Caco-2 (cell line): ENCODE data around the gene LTN1. TPM values are rescaled to one million over a fixed set of nuclear protein-coding genes. Genes with fewer than 3 reads are reported as not detected.

Source experiments
- BruUV-seq: library from RNA; stranded (reverse); fragments of 400-500 nt; replicated peaks from 2 replicates; lab custom pipeline; 2021; lab: Mats Ljungman, UMichigan
- CTCF ChIA-PET: fragments of 300-600 bp; sonication (Branson Sonifier 250); formaldehyde crosslinking; loops from one replicate; lab custom pipeline; 2022; ENCODE audit warnings: antibody characterized with exemption; lab: Charles Lee
- POLR2A ChIA-PET: fragments of 300-600 bp; sonication (Branson Sonifier 250); formaldehyde crosslinking; loops from one replicate; lab custom pipeline; 2022; ENCODE audit warnings: antibody characterized with exemption; lab: Charles Lee
- DNase-seq, 2 experiments: peaks; one replicate each; pipeline versions ENCODE4 v3.0.0 to v3.0.0-alpha.2; 2020 to 2022
- H3K27me3 ChIP-seq: replicated peaks from 2 replicates; pipeline ENCODE4 v1.6.0; 2011; ENCODE audit warnings: low read length; ENCODE audit not compliant: control insufficient read depth, insufficient read depth
- H3K36me3 ChIP-seq: 2 replicates; pipeline ENCODE4 v1.5.1; 2011; ENCODE audit warnings: low read length; ENCODE audit not compliant: control insufficient read depth, insufficient read depth
- H3K4me1 ChIP-seq: fragments of 250-450 bp; sonication (Bioruptor Pico); 2 replicates; pipeline ENCODE4 v1.5.1; 2020; ENCODE audit warnings: mild to moderate bottlenecking
- H3K4me3 ChIP-seq: 2 replicates; pipeline ENCODE4 v1.5.1; 2011; ENCODE audit warnings: low read depth, mild to moderate bottlenecking, control low read depth, low read length
- H3K9me3 ChIP-seq: fragments of 250-450 bp; sonication (Bioruptor Pico); 2 replicates; pipeline ENCODE4 v1.5.1; 2020; ENCODE audit warnings: mild to moderate bottlenecking, moderate library complexity
- H3K27ac Mint-ChIP-seq: one replicate; pipeline ENCODE4 v1.8.0; 2022; ENCODE audit warnings: mixed read lengths; ENCODE audit not compliant: unreplicated experiment
- H3K27me3 Mint-ChIP-seq: one replicate; pipeline ENCODE4 v1.8.0; 2022; ENCODE audit warnings: mixed read lengths; ENCODE audit not compliant: insufficient read depth, unreplicated experiment
- H3K36me3 Mint-ChIP-seq: one replicate; pipeline ENCODE4 v1.8.0; 2022; ENCODE audit warnings: mild to moderate bottlenecking, mixed read lengths; ENCODE audit not compliant: insufficient read depth, unreplicated experiment
- H3K4me1 Mint-ChIP-seq: one replicate; pipeline ENCODE4 v1.8.0; 2022; ENCODE audit warnings: low read depth, mixed read lengths; ENCODE audit not compliant: unreplicated experiment
- H3K4me3 Mint-ChIP-seq: one replicate; pipeline ENCODE4 v1.8.0; 2022; ENCODE audit warnings: mild to moderate bottlenecking, moderate library complexity, mixed read lengths; ENCODE audit not compliant: unreplicated experiment
- H3K9me3 Mint-ChIP-seq: one replicate; pipeline ENCODE4 v1.8.0; 2022; ENCODE audit warnings: mixed read lengths; ENCODE audit not compliant: unreplicated experiment
- intact Hi-C: fragments of 100-400 bp; cut with micrococcal nuclease; formaldehyde crosslinking; loops from one replicate; pipeline ENCODE4 v1.10.0; 2022; ENCODE audit not compliant: unreplicated experiment
- total RNA-seq: library from RNA; stranded (reverse); gene quantifications from 2 replicates; pipeline ENCODE4 v1.2.3, GENCODE V29; 2022
- TF ChIP-seq, protein P1 (sequence below), 2 experiments: fragments of 200-600 bp in 1 of 2; IDR thresholded peaks; 1 replicate in 1 of 2; 2 replicates in 1 of 2; pipeline versions ENCODE4 v1.5.1 to v1.8.0; 2011 to 2022; ENCODE audit warnings: antibody characterized with exemption in 1 of 2, control low read depth in 1 of 2, inconsistent platforms in 1 of 2, low read depth in 1 of 2, low read length in 1 of 2, mild to moderate bottlenecking in 1 of 2, moderate library complexity in 1 of 2; ENCODE audit not compliant: insufficient read depth in 1 of 2, severe bottlenecking in 1 of 2, unreplicated experiment in 1 of 2

The LTN1 gene
- total RNA-seq, 1 experiment from 2014 or later: 25.4 TPM

DNA sequence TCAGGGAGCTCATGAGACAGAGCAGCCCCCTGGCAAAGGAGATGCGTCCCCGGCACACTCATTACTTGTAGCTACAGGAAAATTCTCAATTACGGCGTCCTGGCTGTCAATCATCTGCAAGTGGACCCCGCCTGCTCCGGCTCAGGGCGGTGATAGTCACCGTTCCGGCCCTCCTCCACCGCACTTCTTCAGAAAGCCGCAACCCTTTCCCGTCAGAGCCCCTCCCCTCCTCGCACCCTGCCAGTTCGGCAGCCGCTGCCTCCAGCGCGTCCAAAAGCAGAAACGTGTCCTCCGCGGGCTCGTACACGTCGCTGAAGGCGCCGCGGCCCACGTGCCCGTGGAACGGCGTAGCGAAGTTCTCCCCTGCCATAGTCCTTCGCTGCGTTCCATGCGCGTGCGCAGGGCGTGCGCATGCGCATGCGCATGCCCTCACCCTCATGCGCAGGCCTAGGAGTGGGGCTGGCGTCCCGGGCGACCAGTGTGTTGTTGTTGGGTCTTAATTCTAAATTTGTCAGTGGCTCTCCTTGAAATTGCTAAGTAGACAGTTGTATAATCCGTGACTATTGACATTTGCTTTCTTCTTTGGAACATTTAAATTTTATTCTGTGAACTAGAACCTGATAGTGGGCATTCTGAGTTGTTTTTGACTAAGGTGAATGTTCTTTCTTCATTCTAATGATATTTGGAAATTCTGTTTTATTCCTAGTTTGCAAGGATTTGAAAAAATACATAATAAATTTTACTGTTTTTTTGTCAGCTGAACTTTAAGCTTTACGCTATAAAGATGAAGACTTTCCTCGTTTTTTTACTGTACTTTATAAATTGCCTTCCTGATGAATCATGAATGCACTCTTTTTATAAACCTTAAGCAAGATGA, 107.5 kb downstream of the LTN1 start:
- H3K27me3 Mint-ChIP-seq: peaks cover 8% of the 10 kb centered on the region
- no peaks in the 10 kb centered on the region for H3K9me3 Mint-ChIP-seq
- TF ChIP-seq, protein P1, sequence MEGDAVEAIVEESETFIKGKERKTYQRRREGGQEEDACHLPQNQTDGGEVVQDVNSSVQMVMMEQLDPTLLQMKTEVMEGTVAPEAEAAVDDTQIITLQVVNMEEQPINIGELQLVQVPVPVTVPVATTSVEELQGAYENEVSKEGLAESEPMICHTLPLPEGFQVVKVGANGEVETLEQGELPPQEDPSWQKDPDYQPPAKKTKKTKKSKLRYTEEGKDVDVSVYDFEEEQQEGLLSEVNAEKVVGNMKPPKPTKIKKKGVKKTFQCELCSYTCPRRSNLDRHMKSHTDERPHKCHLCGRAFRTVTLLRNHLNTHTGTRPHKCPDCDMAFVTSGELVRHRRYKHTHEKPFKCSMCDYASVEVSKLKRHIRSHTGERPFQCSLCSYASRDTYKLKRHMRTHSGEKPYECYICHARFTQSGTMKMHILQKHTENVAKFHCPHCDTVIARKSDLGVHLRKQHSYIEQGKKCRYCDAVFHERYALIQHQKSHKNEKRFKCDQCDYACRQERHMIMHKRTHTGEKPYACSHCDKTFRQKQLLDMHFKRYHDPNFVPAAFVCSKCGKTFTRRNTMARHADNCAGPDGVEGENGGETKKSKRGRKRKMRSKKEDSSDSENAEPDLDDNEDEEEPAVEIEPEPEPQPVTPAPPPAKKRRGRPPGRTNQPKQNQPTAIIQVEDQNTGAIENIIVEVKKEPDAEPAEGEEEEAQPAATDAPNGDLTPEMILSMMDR (IDR thresholded peaks at IDR 0.05; ENCODE audit: insufficient read depth in 1 of 2, low read depth in 1 of 2, low read length in 1 of 2, severe bottlenecking in 1 of 2, unreplicated experiment in 1 of 2): no peak
- Histone ChIP-seq H3K36me3 (no peaks in the 10 kb centered on the region), H3K4me1 (0 out of 2 replicates have a peak, but pooled peaks cover 8% of the 10 kb centered on the region), H3K4me3 (peak overlapping the region; percentile 72), H3K27me3 (no peaks in the 10 kb centered on the region), H3K9me3 (no peaks in the 10 kb centered on the region)
- H3K27ac Mint-ChIP-seq: peak overlapping the region; percentile 99
- peak; percentile 85 to 86 for DNase-seq
- ChIA-PET POLR2A (no interaction called here), CTCF (no interaction called here)
- peaks cover 21% of the 10 kb centered on the region for H3K36me3 Mint-ChIP-seq
- H3K4me1 Mint-ChIP-seq: no peaks in the 10 kb centered on the region
- H3K4me3 Mint-ChIP-seq: peak overlapping the region; percentile 99
- intact Hi-C loops: no loop called here
- BruUV-seq: TSS peak; percentile 81

GRCh38 chr21:28884481-28884880, 108.2 kb downstream of the LTN1 start:
- H3K36me3 ChIP-seq: no peaks in the 10 kb centered on the region
- peak overlapping the region; percentile 72 for H3K4me3 ChIP-seq
- Mint-ChIP-seq H3K9me3 (no peaks in the 10 kb centered on the region), H3K27ac (peak overlapping the region; percentile 99), H3K27me3 (peaks cover 8% of the 10 kb centered on the region), H3K4me3 (peak overlapping the region; percentile 99), H3K4me1 (no peaks in the 10 kb centered on the region), H3K36me3 (peaks cover 21% of the 10 kb centered on the region)
- 0 out of 2 replicates have a peak, but pooled peaks cover 8% of the 10 kb centered on the region for H3K4me1 ChIP-seq
- intact Hi-C loops: no loop called here
- BruUV-seq: no TSS peak
- ChIA-PET CTCF (no interaction called here), POLR2A (no interaction called here)
- no peaks in the 10 kb centered on the region for H3K9me3 ChIP-seq
- no peak for DNase-seq
- TF ChIP-seq, protein P1 (IDR thresholded peaks at IDR 0.05; ENCODE audit: insufficient read depth in 1 of 2, low read depth in 1 of 2, low read length in 1 of 2, severe bottlenecking in 1 of 2, unreplicated experiment in 1 of 2): no peak
- no peaks in the 10 kb centered on the region for H3K27me3 ChIP-seq

DNA sequence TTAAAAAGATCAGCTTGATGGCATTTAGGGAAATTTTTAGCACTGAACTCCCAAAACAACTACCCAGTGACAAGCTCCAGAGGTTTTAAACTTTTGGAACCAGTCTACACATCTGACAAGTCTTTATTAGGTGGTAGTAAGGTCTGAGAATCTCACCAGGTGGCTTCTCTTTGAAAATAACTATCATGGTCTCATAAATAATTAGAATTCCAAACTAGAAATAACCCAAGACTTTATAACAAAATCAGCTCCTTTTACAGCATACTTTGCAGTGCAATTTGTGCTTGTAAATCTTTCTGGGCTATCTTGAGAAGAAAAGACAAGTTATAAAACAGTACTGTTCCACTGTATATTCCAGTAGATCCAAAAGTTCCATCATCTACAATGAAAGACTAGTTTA, 108.7 kb downstream of the LTN1 start:
- Mint-ChIP-seq H3K4me1 (no peaks in the 10 kb centered on the region), H3K27me3 (peaks cover 8% of the 10 kb centered on the region), H3K9me3 (no peaks in the 10 kb centered on the region), H3K36me3 (peaks cover 21% of the 10 kb centered on the region), H3K27ac (no peak overlapping the region), H3K4me3 (peak overlapping the region; percentile 99)
- BruUV-seq: no TSS peak
- H3K36me3 ChIP-seq: no peaks in the 10 kb centered on the region
- H3K9me3 ChIP-seq: no peaks in the 10 kb centered on the region
- intact Hi-C loops: no loop called here
- ChIA-PET CTCF (no interaction called here), POLR2A (no interaction called here)
- H3K27me3 ChIP-seq: no peaks in the 10 kb centered on the region
- H3K4me1 ChIP-seq: 0 out of 2 replicates have a peak, but pooled peaks cover 8% of the 10 kb centered on the region
- DNase-seq: no peak
- TF ChIP-seq, protein P1 (IDR thresholded peaks at IDR 0.05; ENCODE audit: insufficient read depth in 1 of 2, low read depth in 1 of 2, low read length in 1 of 2, severe bottlenecking in 1 of 2, unreplicated experiment in 1 of 2): no peak
- peak overlapping the region; percentile 10; the same call in 1 of the 2 replicates for H3K4me3 ChIP-seq
